Stimulated activated CD8-positive, alpha-beta memory T cell treated with anti-CD3 and anti-CD28 coated beads, Interleukin-7, amount 100 ng/mL, for 48 hours (primary cell): Measurements from ENCODE around the gene AKAP13.
"Not testable (repeated sequence)": the region's sequence is repeated elsewhere in the genome, so short reads cannot be mapped to it uniquely, and the experiment has no call there.

Source experiments
- DNase-seq, 2 donors: peaks; one replicate each; pipeline ENCODE4 v3.0.0-alpha.2; 2020; ENCODE audit warnings: low read depth in 1 of 2; ENCODE audit errors: extremely low read depth in 1 of 2

AKAP13 gene

GRCh38 chr15:85408270-85408746 lies 27.9 kb downstream of the AKAP13 start:
- peak in 1 of 2 donors; percentile 37 for DNase-seq

- no peak for DNase-seq
Observed at GRCh38 chr15:85412066-85412465, 31.7 kb downstream of the AKAP13 start.

- peak; percentile 47 to 76 for DNase-seq
Observed at GRCh38 chr15:85412956-85413854, 32.8 kb downstream of the AKAP13 start.

GRCh38 chr15:85414037-85414436 lies 33.6 kb downstream of the AKAP13 start:
- no peak for DNase-seq

- DNase-seq: no peak
Observed at GRCh38 chr15:85414495-85414894, 34.1 kb downstream of the AKAP13 start.

GRCh38 chr15:85414991-85415390 lies 34.6 kb downstream of the AKAP13 start:
- no peak for DNase-seq

- no peak for DNase-seq
Observed at GRCh38 chr15:85415783-85416182, 35.4 kb downstream of the AKAP13 start.

GRCh38 chr15:85417276-85417675 lies 36.9 kb downstream of the AKAP13 start:
- no peak for DNase-seq

- no peak for DNase-seq
Observed at GRCh38 chr15:85419161-85419560, 38.8 kb downstream of the AKAP13 start.

- DNase-seq: no peak
Observed at GRCh38 chr15:85421116-85421925, 40.9 kb downstream of the AKAP13 start.

- DNase-seq: no peak
Observed at GRCh38 chr15:85422607-85423006, 42.2 kb downstream of the AKAP13 start.

- no peak for DNase-seq
Observed at GRCh38 chr15:85423256-85423655, 42.9 kb downstream of the AKAP13 start.

GRCh38 chr15:85424154-85424553 lies 43.8 kb downstream of the AKAP13 start:
- no peak for DNase-seq

- DNase-seq: no peak
Observed at GRCh38 chr15:85426481-85426880, 46.1 kb downstream of the AKAP13 start.

- no peak for DNase-seq
Observed at GRCh38 chr15:85427286-85428028, 47.1 kb downstream of the AKAP13 start.

- no peak for DNase-seq
Observed at GRCh38 chr15:85429522-85429921, 49.1 kb downstream of the AKAP13 start.

- no peak for DNase-seq
Observed at GRCh38 chr15:85430406-85431204, 50.2 kb downstream of the AKAP13 start.

- DNase-seq: no peak
Observed at GRCh38 chr15:85439996-85440395, 59.6 kb downstream of the AKAP13 start.

GRCh38 chr15:85440451-85440850 lies 60.0 kb downstream of the AKAP13 start:
- no peak for DNase-seq

- not testable (repeated sequence) for DNase-seq
Observed at GRCh38 chr15:85441854-85442253, 61.5 kb downstream of the AKAP13 start.
